ENCODE measurements around the gene FGF8.

Gene FGF8

GRCh38 chr10:101768791-101769170 is 7.1 kb downstream of the FGF8 start:
- DNase-seq (ENCODE audit: low read depth) = no peak

GRCh38 chr10:101767966-101768790 is 7.7 kb downstream of the FGF8 start:
- no peak for DNase-seq (ENCODE audit: low read depth)

- DNase-seq (ENCODE audit: low read depth) = no peak
Observed at GRCh38 chr10:101767600-101767945, 8.3 kb downstream of the FGF8 start.

- DNase-seq (ENCODE audit: low read depth) = no peak
Observed at GRCh38 chr10:101766753-101767599, 8.9 kb downstream of the FGF8 start.

DNA sequence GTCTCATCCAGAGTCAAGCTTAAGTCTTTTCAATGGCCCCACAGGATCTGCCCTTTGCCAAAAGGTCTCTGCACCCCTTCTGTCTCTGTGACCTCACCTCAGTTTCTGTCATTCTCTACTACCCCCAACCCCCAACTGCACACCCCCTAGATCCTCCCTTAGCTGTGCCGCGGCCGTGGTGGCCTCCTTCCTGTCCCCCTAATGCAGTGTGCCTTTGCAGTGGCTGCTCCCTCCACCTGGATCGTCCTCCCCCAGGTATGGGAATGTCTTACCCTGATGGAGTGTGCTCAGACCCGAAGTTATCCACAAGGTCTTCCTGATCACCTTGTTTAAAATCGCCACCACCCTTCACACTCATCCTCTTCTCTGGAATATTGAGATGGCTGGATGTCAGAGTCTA is 9.6 kb downstream of the FGF8 start:
- DNase-seq (ENCODE audit: low read depth) = no peak

DNA sequence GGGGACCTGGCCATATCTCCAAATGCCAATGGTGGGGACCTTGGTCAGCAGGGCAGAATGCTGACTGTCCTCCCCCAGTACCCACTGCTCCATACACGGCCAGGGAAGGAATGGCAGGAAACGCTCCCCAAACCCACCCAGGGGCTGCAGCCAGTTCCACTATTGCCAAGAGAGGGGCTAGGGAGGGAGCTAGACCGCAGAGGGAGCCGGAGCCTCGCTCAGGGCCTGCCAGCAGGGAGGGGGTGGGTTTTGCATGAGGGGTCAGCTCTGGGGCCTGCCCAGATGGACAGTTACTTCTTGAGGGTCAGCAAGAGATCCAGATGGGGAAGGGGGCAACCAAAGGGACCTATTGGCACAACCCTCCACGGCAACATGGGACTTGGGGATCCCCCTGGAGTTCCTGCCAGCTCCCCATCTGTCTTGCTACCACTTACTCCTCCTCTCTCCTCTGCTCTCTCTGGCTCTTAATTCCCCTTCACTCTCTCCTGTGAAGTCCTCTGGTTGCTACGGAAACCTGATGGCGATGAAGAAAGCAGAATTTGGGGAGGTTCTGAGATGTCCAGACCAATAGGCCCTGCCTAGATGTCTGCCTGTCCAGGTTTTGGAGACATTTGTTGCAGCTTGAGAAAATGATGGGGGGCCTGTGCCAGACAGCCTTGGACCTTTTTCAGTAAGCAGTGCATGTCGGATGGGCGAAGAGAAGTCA is 12.6 kb downstream of the FGF8 start:
- DNase-seq (ENCODE audit: low read depth) = no peak

- no peak for DNase-seq (ENCODE audit: low read depth)
Observed at GRCh38 chr10:101762736-101763135, 13.2 kb downstream of the FGF8 start.

GRCh38 chr10:101761226-101761625 is 14.7 kb downstream of the FGF8 start:
- no peak for DNase-seq (ENCODE audit: low read depth)

GRCh38 chr10:101760510-101760909 is 15.4 kb downstream of the FGF8 start:
- DNase-seq (ENCODE audit: low read depth) = no peak

GRCh38 chr10:101759309-101760247 is 16.3 kb downstream of the FGF8 start:
- DNase-seq (ENCODE audit: low read depth) = no peak

DNA sequence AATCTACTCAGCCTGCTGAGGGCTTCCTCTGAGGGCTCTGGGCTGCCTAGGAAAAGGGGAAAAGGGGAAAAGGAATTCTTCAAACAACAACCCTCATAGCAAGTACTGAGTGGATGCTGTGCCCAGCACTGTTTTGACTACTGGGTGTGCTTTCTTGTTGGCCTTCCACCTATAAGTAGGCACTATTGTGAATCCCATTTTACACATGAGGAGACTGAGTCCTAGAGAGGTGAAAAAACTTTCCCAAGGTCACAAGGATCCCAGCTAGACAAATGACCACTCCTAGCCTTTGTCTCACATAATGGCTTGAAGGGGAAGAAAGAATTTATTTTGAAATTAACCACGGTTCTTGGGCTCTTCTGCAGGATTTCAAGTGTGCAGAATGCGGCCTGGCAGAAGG is 17.1 kb downstream of the FGF8 start:
- DNase-seq (ENCODE audit: low read depth) = no peak

GRCh38 chr10:101752241-101752640 is 23.7 kb downstream of the FGF8 start:
- DNase-seq (ENCODE audit: low read depth) = no peak

DNA sequence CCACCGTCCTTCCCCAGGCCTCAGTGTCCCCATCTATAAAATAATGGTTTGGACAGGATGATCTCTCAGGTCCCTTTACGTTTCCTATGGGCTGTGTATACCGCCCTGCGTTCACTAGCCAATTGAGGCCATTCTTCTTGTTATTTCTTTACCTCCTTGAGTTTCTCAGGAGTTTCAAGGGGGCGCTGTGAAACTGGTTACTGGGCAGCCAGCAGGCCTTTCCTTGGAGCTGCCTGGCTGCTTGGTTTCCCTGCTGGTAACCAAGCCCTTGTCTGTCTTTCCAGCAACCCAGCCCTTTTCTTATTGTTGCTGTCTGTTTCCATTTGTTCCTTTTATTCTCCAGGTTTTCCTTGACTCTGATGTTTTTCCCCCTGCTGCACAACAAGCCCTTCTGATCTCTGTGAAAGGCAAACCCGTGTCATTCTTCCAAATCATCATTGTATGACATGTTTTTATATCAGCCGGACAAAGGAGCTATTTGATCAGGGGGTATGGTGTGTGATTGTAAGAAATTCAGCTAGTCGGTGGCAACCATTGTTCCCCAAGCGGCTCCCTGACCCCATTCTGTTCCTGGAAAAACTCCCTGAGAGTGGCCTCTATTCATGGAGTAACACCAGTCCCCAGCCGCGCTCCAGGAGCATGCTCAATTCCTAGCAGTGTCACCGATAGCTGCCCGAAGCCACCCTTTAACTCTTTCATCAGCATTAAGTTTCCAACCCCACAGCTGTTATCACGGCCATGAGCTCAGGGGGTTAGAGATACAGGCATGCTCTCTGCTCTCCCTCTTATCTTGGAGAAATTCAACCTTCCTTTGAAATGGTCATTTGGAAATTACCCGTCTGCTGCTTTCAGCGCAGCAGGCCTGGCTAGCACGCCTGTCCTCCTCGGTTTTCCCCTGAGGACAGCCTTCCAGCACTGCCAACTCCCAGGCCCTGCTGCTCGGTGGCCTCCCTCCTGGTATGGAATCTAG is 26.6 kb downstream of the FGF8 start:
- no peak for DNase-seq (ENCODE audit: low read depth)

DNA sequence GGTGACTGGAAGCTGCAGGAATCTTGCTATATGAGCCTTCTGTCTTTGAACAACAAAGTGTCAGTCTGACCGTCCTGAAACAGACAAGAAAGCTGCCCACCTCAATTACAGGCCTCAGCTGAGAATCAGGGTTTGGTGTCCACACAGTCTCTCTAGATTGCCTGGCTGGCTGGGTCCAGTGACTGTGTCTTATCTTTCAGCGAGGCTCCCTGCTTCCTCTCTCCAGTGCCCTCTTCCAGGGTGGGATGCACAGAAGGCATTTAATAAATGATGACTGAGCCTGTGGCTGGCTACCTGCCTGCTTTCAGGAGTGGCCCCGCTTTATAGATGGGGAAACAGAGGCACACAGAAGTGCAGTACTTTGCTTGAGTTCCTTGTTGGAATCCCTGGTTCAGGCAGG is 27.4 kb downstream of the FGF8 start:
- no peak for DNase-seq (ENCODE audit: low read depth)

DNA sequence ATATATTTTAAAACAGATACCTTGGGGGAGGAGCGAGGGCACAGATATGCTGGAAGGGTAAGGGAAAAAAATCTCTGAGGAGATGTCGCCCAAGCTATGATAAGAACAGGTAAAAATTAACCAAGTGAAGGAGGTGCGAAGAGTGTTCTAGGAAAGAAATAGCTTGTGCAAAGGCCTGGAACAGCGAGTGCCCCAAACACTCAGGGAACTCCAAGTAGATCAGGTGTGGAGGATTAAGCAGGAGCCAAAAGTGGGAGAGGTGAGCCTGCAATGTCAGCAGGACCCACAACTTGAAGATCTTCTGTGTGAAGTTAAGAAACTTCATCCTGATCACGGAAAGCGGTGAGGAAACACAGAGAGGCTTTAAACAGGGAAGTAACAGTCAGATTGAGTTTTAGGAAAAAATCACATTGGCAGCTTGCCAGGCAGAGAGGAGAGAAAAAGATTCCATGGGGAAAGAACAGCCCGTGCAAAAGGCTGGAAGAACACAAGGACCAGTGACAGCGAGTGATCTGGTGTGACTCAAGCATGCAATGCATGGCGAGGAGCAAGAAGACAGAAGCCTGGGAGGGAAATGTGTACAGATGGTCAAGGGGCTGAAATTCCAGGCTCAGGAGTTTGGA is 30.7 kb downstream of the FGF8 start:
- DNase-seq (ENCODE audit: low read depth) = no peak

- DNase-seq (ENCODE audit: low read depth) = no peak
Observed at GRCh38 chr10:101744267-101744666, 31.6 kb downstream of the FGF8 start.

DNA sequence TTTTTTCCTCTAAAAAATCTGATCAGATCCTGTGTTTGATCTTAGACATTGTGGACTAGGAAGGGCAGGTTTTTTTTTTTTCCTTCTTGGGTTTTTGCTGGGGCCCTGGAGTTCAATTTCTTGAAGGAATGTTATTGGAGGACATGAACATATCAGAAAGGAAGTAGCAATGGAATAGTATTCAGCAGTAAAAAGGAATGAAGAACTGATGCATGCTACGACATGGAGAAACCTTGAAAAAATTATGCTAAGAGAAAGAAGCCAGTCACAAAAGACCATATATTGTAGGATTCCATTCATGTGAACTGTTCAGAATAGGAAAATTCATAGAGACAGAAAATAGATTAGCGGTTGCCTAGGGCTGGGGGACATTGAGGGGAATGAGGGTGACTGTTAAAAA is 34.0 kb downstream of the FGF8 start:
- DNase-seq (ENCODE audit: low read depth) = no peak

GRCh38 chr10:101736666-101737065 is 39.2 kb downstream of the FGF8 start:
- no peak for DNase-seq (ENCODE audit: low read depth)

GRCh38 chr10:101732096-101732495 is 43.8 kb downstream of the FGF8 start:
- no peak for DNase-seq (ENCODE audit: low read depth)

GRCh38 chr10:101726115-101726387 is 49.9 kb downstream of the FGF8 start:
- no peak for DNase-seq (ENCODE audit: low read depth)
